HL-60/S4 treated with retinoic acid at 250 ng/mL for 4 days and 3 days (cell line): ENCODE results near the gene CD44.

Experiments
- in situ Hi-C: fragments of 300-500 bp; cut with MboI; formaldehyde crosslinking; loops from 2 replicates; pipeline ENCODE4 v1.7.0; 2022; ENCODE audit warnings: low sequenced_read_pairs

The CD44 gene

GRCh38 chr11:35234460-35235156 lies 95.6 kb downstream of the CD44 start:
- in situ Hi-C loops: no loop called here

DNA sequence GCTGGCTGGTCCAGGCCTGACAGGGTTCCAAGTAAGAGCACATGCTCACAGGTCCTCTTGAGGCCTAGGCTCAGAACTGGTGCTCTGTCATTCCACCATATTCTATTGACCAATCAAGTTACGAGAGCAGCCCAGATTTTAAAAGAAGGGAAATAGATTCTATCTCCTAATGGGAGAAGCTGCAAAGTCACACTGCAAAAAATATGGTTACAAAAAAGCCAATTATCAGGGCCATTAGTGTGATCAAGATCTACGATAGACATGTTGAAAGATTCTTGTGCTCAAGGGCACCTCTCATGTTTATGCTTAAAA lies 96.1 kb downstream of the CD44 start:
- in situ Hi-C loops: no loop called here

DNA sequence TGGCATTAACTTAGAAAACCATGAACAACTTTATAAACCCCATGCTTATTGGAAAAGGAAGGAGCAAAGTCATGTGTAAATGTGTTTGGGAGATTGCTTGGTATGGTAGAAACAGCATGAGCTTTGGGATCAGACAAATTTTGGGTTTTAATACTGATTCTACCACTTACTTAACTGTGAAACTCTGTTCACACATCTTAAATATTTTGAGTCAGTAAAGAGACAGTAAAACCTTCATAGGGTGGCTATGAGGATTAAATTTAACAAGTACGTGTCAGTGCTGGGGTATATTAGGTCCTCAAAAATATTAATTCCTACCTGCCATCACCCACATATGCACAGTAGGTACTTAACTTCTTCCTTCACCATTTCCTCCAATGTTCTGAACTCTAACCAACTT lies 96.5 kb downstream of the CD44 start:
- in situ Hi-C loops: no loop called here

- in situ Hi-C loops: no loop called here
Measured at GRCh38 chr11:35235936-35236666, 97.1 kb downstream of the CD44 start.

- in situ Hi-C loops: no loop called here
Measured at GRCh38 chr11:35236667-35237003, 97.7 kb downstream of the CD44 start.

DNA sequence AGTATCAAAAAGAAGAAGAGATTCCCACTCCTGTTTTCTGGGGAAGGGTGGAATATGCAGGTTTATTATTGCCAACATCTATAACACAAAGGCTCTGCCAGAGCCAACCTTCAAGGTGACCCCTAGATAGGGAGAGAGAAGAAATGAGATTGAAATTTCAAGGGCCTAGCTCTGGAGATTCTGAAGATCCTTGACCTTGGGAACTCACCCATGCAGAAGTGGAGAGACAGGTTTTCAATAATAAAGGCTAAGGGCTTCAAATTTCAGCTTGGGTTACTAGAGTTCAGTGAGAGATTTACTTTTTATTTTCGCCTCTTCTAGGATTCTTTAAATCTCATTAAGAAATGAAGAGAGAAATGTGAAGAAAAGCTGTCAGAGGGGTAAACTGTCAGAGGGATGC lies 98.4 kb downstream of the CD44 start:
- in situ Hi-C loops: no loop called here

DNA sequence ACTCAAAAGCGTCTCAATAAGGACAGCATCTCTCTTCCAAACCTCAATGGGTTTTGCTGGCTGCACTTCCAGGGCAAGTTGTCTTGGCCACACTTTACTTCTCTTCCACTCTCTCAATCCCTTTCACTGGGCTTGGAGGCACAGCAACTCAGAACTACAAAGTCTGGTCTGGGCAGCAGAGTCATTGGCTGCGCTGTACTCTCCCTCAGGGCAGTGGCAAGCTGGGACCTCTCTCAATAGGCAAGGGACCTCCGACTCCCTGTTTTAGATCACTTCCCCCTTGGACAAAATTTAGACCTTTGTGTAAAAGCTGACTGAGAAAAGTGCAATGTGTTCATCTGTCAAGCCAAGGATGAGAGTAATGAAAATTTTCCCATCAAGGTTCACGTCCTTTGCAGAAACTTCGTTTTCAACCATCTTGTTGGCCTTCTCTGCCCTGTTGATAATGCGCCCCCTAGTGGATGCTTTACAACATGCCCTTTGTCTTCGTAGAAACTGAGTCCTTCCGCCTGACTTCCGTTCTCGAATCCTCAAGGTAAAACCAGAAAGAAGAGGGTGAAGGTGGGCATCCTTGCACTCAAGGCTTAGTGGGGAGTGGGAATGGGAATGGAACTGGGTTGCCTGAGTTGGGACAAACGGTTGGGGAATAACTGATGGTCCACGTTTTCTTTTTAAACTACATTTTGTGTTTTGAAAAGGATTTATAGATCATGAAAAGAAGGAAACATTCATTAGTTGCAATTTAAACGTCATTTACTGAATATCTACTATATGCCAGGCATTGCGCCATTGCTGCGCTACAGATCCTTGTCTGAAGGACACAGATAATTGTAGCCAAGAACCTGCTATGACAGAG lies 99.1 kb downstream of the CD44 start:
- in situ Hi-C loops: no loop called here

DNA sequence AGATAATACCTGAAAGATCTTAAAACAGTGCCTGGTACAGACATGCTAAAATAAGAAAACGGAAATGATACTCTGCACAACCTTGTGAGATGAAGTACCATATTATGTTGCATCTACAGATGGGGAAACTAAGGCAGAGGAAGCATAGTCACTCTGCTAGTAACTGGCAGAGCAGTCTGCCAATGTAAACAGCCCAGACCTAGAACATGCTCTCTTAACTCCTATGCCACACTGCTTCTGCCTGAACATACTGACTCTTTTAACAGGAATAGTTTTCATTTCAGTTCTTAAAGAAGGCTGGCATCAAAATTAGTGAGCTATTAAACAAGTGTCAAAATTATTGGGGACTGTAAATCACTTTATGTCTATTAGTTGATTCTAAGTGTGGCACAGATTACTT lies 99.9 kb downstream of the CD44 start:
- in situ Hi-C loops: no loop called here

- in situ Hi-C loops: no loop called here
Measured at GRCh38 chr11:35239471-35240075, 100.6 kb downstream of the CD44 start.

DNA sequence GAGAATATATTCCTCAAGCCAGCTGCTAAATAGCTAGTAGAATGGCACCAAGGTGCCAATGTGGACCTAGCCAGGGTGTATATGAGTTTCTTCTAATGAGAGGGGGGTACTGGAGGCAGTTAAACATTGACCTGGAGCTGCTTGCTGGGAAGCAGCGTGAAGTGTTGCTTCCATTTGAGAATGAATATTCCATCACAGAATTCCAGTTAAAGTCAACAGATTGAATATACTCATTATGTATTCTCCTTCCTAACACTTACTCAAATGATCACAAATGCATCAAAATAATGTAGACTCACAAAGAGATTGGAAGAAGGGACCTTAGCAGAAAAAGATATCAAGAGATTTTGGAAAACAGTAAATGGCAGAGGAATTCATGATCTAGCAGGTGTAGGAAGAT lies 102.1 kb downstream of the CD44 start:
- in situ Hi-C loops: no loop called here

DNA sequence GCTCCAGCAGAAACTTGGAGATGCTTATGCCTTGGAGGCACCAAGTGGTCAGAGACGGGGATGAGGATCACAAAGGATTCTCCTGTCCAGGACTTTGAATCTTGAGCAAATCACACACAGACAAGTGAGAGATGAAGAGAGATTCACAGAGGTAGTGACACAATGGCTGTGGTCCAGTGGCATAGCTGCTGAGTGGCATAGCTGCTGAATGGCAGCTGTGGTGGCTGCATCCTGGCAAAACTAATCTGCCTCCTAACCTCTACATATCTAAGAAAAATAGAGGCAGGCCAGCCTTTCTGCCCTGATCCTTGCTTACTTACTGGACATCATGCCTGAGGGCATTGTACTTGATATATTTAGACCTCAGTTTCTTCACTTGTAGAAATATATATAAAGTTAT lies 102.6 kb downstream of the CD44 start:
- in situ Hi-C loops: no loop called here

GRCh38 chr11:35242412-35243242 lies 103.7 kb downstream of the CD44 start:
- in situ Hi-C loops: no loop called here

- in situ Hi-C loops: no loop called here
Measured at GRCh38 chr11:35243774-35244173, 104.8 kb downstream of the CD44 start.

GRCh38 chr11:35245056-35245455 lies 106.1 kb downstream of the CD44 start:
- in situ Hi-C loops: no loop called here

- in situ Hi-C loops: no loop called here
Measured at GRCh38 chr11:35245786-35246185, 106.8 kb downstream of the CD44 start.

- in situ Hi-C loops: no loop called here
Measured at GRCh38 chr11:35246745-35247144, 107.8 kb downstream of the CD44 start.

GRCh38 chr11:35247428-35247827 lies 108.5 kb downstream of the CD44 start:
- in situ Hi-C loops: no loop called here

DNA sequence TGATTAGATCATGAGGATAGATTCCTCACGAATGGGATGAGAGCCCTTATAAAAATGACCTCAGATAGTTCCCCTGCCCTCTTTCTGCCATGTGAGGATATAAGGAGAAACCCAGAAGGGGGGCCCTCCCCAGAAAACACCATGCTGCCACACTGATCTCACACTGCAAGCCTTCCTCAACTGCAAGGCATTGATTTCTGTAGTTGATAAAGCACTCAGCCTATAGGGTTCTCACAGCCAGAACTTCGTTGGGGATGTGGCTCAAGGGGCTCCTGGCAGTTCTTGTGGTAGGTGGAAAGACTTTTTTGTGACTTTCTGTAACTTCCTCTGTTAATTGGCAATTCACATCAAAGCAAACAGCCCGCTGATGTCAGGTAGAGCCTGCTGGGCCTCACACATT lies 108.9 kb downstream of the CD44 start:
- in situ Hi-C loops: no loop called here

DNA sequence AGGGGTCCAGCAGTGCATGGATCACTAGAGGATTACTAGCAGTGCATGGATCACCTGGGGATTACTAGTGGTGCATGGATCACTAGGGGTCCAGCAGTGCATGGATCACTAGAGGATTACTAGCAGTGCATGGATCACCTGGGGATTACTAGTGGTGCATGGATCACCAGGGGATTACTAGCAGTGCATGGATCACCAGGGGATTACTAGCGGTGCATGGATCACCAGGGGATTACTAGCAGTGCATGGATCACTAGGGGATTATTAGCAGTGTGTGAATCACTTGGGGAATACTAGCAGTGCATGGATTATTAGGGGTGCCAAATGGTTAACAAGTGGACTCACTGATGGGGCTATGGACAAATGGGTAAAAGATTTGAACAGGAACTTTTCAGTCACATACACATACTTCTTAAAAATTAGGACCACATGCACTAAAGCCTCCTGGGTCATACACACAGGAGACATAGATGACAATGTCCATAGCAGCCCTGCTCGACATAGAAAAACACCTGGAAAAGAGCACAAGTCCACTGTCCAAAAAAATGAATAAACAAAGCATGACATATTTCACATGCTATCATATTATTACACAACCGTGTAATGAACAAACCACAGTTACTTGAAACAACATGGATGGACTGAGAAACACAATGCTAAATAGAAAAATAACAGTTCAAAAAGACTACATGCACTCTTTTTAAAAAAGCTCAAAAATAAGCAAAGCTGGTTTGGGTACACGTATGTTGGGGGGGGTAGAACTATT lies 109.8 kb downstream of the CD44 start:
- in situ Hi-C loops: no loop called here

DNA sequence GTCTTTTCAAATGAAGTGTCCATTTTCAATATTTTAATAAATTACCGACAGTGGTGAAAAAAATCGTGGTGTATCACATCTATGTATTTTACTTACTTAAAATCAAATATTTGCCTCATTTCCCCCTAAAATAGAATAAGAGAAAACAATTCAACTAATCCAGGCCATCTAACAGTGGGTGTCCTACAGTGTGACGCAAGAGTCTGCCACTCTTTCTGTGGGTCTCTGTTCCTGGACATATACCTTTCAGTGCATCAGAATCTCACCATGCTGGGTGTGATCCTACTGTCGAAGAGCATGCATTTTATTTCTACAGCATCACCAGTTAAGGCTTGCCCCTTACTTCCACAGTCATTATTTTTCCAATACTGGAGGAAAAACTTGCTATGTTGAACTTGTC lies 111.2 kb downstream of the CD44 start:
- in situ Hi-C loops: no loop called here
